ENCODE data around the gene PRDM9. TPM values are rescaled to one million over a fixed set of nuclear protein-coding genes. Genes with fewer than 3 reads are reported as not detected.
"Not testable (repeated sequence)": the region's sequence is repeated elsewhere in the genome, so short reads cannot be mapped to it uniquely, and the experiment has no call there.

Gene PRDM9
- total and polyA plus RNA-seq, 2 donors from 2014 or later: not detected

DNA sequence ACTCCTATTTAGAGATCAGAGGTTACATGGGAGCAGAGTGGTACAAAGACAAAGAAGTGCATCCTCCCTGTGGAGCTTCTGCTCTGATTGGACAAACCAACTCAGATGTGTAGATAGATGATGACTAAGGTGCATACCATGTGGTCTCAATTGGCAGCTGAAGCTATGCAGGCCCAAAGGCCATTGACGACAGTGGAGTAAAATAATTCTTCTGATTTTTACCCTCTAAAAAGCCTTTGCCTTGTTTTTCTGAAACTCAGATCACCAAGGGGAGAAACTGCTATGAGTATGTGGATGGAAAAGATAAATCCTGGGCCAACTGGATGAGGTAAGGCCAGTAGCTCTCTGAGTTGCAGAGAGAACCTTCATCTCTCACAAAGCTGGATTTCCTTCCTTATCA, 15.6 kb downstream of the PRDM9 start:
- intact Hi-C loops (cut with DNase I): no loop called here
- Histone ChIP-seq H3K27ac (ENCODE audit: low read depth in 2 of 2, low read length in 2 of 2) (no peak overlapping the region), H3K9me3 (ENCODE audit: control insufficient read depth in 2 of 3, insufficient read depth in 1 of 3, low read length in 3 of 3) (no peaks in the 10 kb centered on the region), H3K36me3 (ENCODE audit: control insufficient read depth in 2 of 3, insufficient read depth in 3 of 3, low read length in 3 of 3) (no peaks in the 10 kb centered on the region), H3K9ac (ENCODE audit: low read length in 3 of 3) (no peak overlapping the region), H3K4me1 (ENCODE audit: control insufficient read depth in 2 of 3, insufficient read depth in 2 of 3, low read depth in 1 of 3, low read length in 3 of 3) (no peaks in the 10 kb centered on the region), H3K27me3 (ENCODE audit: control insufficient read depth, insufficient read depth, low read length) (no peaks in the 10 kb centered on the region), H3K4me3 (ENCODE audit: low read length in 3 of 3) (no peak overlapping the region)
- FAIRE-seq: no peak
- DNase-seq: no peak
- TF ChIP-seq, protein P1, sequence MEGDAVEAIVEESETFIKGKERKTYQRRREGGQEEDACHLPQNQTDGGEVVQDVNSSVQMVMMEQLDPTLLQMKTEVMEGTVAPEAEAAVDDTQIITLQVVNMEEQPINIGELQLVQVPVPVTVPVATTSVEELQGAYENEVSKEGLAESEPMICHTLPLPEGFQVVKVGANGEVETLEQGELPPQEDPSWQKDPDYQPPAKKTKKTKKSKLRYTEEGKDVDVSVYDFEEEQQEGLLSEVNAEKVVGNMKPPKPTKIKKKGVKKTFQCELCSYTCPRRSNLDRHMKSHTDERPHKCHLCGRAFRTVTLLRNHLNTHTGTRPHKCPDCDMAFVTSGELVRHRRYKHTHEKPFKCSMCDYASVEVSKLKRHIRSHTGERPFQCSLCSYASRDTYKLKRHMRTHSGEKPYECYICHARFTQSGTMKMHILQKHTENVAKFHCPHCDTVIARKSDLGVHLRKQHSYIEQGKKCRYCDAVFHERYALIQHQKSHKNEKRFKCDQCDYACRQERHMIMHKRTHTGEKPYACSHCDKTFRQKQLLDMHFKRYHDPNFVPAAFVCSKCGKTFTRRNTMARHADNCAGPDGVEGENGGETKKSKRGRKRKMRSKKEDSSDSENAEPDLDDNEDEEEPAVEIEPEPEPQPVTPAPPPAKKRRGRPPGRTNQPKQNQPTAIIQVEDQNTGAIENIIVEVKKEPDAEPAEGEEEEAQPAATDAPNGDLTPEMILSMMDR (IDR thresholded peaks at IDR 0.05; ENCODE audit: borderline replicate concordance, extremely low read depth, insufficient read depth): no peak

DNA sequence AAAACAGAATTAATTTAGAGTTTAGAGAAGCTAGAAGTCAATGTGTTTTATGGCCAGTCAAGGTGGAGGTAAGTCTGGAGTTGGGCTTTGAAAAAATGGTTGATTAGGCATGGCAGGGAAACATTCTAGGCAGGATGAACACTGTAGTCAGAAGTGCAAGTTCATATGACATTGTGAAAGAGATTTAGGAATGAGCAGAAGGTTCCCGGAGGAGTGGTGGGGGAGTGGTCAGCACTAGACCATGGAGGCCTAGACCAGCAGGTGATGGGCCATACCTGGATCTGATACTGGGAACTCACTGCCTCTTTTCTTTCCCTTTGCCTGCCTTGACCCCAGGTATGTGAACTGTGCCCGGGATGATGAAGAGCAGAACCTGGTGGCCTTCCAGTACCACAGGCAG, 16.6 kb downstream of the PRDM9 start:
- no peak overlapping the region for H3K9ac ChIP-seq (ENCODE audit: low read length in 3 of 3)
- DNase-seq (no peak), FAIRE-seq (no peak)
- intact Hi-C loops (cut with DNase I): no loop called here
- no peak overlapping the region for H3K4me3 ChIP-seq (ENCODE audit: low read length in 3 of 3)
- no peaks in the 10 kb centered on the region for H3K4me1 ChIP-seq (ENCODE audit: control insufficient read depth in 2 of 3, insufficient read depth in 2 of 3, low read depth in 1 of 3, low read length in 3 of 3)
- H3K9me3 ChIP-seq (ENCODE audit: control insufficient read depth in 2 of 3, insufficient read depth in 1 of 3, low read length in 3 of 3): no peaks in the 10 kb centered on the region
- TF ChIP-seq, protein P1 (IDR thresholded peaks at IDR 0.05; ENCODE audit: borderline replicate concordance, extremely low read depth, insufficient read depth): no peak
- H3K36me3 ChIP-seq (ENCODE audit: control insufficient read depth in 2 of 3, insufficient read depth in 3 of 3, low read length in 3 of 3): no peaks in the 10 kb centered on the region
- no peak overlapping the region for H3K27ac ChIP-seq (ENCODE audit: low read depth in 2 of 2, low read length in 2 of 2)
- H3K27me3 ChIP-seq (ENCODE audit: control insufficient read depth, insufficient read depth, low read length): no peaks in the 10 kb centered on the region

DNA sequence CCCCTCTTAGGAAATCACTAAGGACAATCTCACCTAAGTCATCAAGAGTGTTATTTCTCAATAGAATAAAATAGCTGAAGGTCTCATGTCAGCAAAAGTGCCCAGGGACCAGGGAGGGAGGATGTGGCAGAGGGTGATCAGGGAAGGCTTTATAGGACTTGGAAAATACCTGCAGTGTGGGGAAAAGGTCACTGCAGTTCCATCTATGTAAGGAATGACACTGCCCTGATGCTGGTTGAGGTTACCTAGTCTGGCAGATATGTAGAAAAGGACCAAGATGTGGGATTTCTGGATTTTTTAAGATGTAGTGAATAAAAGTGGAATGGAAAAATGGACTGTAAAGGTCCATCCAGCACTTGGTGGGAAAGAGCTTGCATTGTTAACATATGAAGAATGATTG, 18.3 kb downstream of the PRDM9 start:
- H3K36me3 ChIP-seq (ENCODE audit: control insufficient read depth in 2 of 3, insufficient read depth in 3 of 3, low read length in 3 of 3): no peaks in the 10 kb centered on the region
- H3K27me3 ChIP-seq (ENCODE audit: control insufficient read depth, insufficient read depth, low read length): no peaks in the 10 kb centered on the region
- H3K4me3 ChIP-seq (ENCODE audit: low read length in 3 of 3): no peak overlapping the region
- H3K9ac ChIP-seq (ENCODE audit: low read length in 3 of 3): no peak overlapping the region
- intact Hi-C loops (cut with DNase I): no loop called here
- DNase-seq (no peak), FAIRE-seq (no peak)
- H3K9me3 ChIP-seq (ENCODE audit: control insufficient read depth in 2 of 3, insufficient read depth in 1 of 3, low read length in 3 of 3): no peaks in the 10 kb centered on the region
- H3K4me1 ChIP-seq (ENCODE audit: control insufficient read depth in 2 of 3, insufficient read depth in 2 of 3, low read depth in 1 of 3, low read length in 3 of 3): no peaks in the 10 kb centered on the region
- TF ChIP-seq, protein P1 (IDR thresholded peaks at IDR 0.05; ENCODE audit: borderline replicate concordance, extremely low read depth, insufficient read depth): no peak
- H3K27ac ChIP-seq (ENCODE audit: low read depth in 2 of 2, low read length in 2 of 2): no peak overlapping the region

DNA sequence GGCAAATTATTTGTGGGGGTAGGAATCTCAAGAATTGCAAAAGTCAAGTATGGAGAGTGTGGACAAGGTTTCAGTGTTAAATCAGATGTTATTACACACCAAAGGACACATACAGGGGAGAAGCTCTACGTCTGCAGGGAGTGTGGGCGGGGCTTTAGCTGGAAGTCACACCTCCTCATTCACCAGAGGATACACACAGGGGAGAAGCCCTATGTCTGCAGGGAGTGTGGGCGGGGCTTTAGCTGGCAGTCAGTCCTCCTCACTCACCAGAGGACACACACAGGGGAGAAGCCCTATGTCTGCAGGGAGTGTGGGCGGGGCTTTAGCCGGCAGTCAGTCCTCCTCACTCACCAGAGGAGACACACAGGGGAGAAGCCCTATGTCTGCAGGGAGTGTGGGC, 19.2 kb downstream of the PRDM9 start:
- H3K4me1 ChIP-seq (ENCODE audit: control insufficient read depth in 2 of 3, insufficient read depth in 2 of 3, low read depth in 1 of 3, low read length in 3 of 3); FAIRE-seq; intact Hi-C loops (cut with DNase I); H3K4me3 ChIP-seq (ENCODE audit: low read length in 3 of 3); H3K27ac ChIP-seq (ENCODE audit: low read depth in 2 of 2, low read length in 2 of 2); H3K9ac ChIP-seq (ENCODE audit: low read length in 3 of 3); DNase-seq; H3K36me3 ChIP-seq (ENCODE audit: control insufficient read depth in 2 of 3, insufficient read depth in 3 of 3, low read length in 3 of 3); H3K27me3 ChIP-seq (ENCODE audit: control insufficient read depth, insufficient read depth, low read length); H3K9me3 ChIP-seq (ENCODE audit: control insufficient read depth in 2 of 3, insufficient read depth in 1 of 3, low read length in 3 of 3): not testable (repeated sequence)

DNA sequence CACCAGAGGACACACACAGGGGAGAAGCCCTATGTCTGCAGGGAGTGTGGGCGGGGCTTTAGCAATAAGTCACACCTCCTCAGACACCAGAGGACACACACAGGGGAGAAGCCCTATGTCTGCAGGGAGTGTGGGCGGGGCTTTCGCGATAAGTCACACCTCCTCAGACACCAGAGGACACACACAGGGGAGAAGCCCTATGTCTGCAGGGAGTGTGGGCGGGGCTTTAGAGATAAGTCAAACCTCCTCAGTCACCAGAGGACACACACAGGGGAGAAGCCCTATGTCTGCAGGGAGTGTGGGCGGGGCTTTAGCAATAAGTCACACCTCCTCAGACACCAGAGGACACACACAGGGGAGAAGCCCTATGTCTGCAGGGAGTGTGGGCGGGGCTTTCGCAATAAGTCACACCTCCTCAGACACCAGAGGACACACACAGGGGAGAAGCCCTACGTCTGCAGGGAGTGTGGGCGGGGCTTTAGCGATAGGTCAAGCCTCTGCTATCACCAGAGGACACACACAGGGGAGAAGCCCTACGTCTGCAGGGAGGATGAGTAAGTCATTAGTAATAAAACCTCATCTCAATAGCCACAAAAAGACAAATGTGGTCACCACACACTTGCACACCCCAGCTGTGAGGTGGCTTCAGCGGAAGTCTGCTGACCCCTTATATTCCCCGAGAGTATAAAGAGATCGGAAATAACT, 20.0 kb downstream of the PRDM9 start:
- FAIRE-seq; intact Hi-C loops (cut with DNase I); H3K4me1 ChIP-seq (ENCODE audit: control insufficient read depth in 2 of 3, insufficient read depth in 2 of 3, low read depth in 1 of 3, low read length in 3 of 3); H3K9me3 ChIP-seq (ENCODE audit: control insufficient read depth in 2 of 3, insufficient read depth in 1 of 3, low read length in 3 of 3); DNase-seq; H3K4me3 ChIP-seq (ENCODE audit: low read length in 3 of 3); H3K36me3 ChIP-seq (ENCODE audit: control insufficient read depth in 2 of 3, insufficient read depth in 3 of 3, low read length in 3 of 3); H3K9ac ChIP-seq (ENCODE audit: low read length in 3 of 3); H3K27me3 ChIP-seq (ENCODE audit: control insufficient read depth, insufficient read depth, low read length); H3K27ac ChIP-seq (ENCODE audit: low read depth in 2 of 2, low read length in 2 of 2): not testable (repeated sequence)

Measured in kidney (tissue), 14 donors.